GM19463 (cell line): ENCODE data around the gene ST6GAL1.
"Not testable (repeated sequence)": the region's sequence is repeated elsewhere in the genome, so short reads cannot be mapped to it uniquely, and the experiment has no call there.

ENCODE experiments used
- ATAC-seq: cut with Tn5 transposase; IDR thresholded peaks from one replicate; pipeline ENCODE4 v1.9.1; 2021; ENCODE audit warnings: mild to moderate bottlenecking, moderate library complexity; ENCODE audit not compliant: unreplicated experiment

ST6GAL1 gene

GRCh38 chr3:187017511-187018230 is 87.3 kb downstream of the ST6GAL1 start:
- ATAC-seq: no peak

- ATAC-seq: no peak
Observed at GRCh38 chr3:187019542-187020072, 89.3 kb downstream of the ST6GAL1 start.

- no peak for ATAC-seq
Observed at GRCh38 chr3:187020376-187020775, 90.0 kb downstream of the ST6GAL1 start.

GRCh38 chr3:187021748-187022402 is 91.5 kb downstream of the ST6GAL1 start:
- ATAC-seq: no peak

- no peak for ATAC-seq
Observed at GRCh38 chr3:187022403-187023029, 92.2 kb downstream of the ST6GAL1 start.

- not testable (repeated sequence) for ATAC-seq
Observed at GRCh38 chr3:187023340-187023739, 93.0 kb downstream of the ST6GAL1 start.

- ATAC-seq: no peak
Observed at GRCh38 chr3:187024536-187025226, 94.4 kb downstream of the ST6GAL1 start.

GRCh38 chr3:187025254-187025655 is 94.9 kb downstream of the ST6GAL1 start:
- ATAC-seq: peak; percentile 28

GRCh38 chr3:187025656-187026316 is 95.5 kb downstream of the ST6GAL1 start:
- ATAC-seq: peak; percentile 40

GRCh38 chr3:187026317-187026670 is 96.0 kb downstream of the ST6GAL1 start:
- ATAC-seq: no peak

GRCh38 chr3:187027531-187028278 is 97.4 kb downstream of the ST6GAL1 start:
- ATAC-seq: no peak

- no peak for ATAC-seq
Observed at GRCh38 chr3:187031934-187032333, 101.6 kb downstream of the ST6GAL1 start.

GRCh38 chr3:187036394-187036793 is 106.1 kb downstream of the ST6GAL1 start:
- no peak for ATAC-seq

GRCh38 chr3:187039100-187039722 is 108.9 kb downstream of the ST6GAL1 start:
- no peak for ATAC-seq

- ATAC-seq: peak; percentile 28
Observed at GRCh38 chr3:187039723-187040414, 109.5 kb downstream of the ST6GAL1 start.

- no peak for ATAC-seq
Observed at GRCh38 chr3:187040516-187041361, 110.4 kb downstream of the ST6GAL1 start.

GRCh38 chr3:187041362-187042307 is 111.3 kb downstream of the ST6GAL1 start:
- ATAC-seq: peak; percentile 51
